OCI-LY7 (cell line): Measurements from ENCODE around the gene CEP97.

Experiments
- CTCF ChIP-seq: fragments of 200-600 bp; sonication (generic); conservative IDR thresholded peaks from 2 replicates; pipeline ENCODE4 v1.5.1; 2014; ENCODE audit warnings: mild to moderate bottlenecking, antibody characterized with exemption, low read length, moderate library complexity, mixed read lengths
- EZH2phosphoT487 ChIP-seq: fragments of 200-600 bp; sonication (generic); IDR thresholded peaks from 2 replicates; pipeline ENCODE4 v1.6.1; 2018; ENCODE audit warnings: low read depth, borderline replicate concordance, mild to moderate bottlenecking, mixed run types, antibody characterized with exemption, low read length, moderate library complexity, mixed read lengths

DNA sequence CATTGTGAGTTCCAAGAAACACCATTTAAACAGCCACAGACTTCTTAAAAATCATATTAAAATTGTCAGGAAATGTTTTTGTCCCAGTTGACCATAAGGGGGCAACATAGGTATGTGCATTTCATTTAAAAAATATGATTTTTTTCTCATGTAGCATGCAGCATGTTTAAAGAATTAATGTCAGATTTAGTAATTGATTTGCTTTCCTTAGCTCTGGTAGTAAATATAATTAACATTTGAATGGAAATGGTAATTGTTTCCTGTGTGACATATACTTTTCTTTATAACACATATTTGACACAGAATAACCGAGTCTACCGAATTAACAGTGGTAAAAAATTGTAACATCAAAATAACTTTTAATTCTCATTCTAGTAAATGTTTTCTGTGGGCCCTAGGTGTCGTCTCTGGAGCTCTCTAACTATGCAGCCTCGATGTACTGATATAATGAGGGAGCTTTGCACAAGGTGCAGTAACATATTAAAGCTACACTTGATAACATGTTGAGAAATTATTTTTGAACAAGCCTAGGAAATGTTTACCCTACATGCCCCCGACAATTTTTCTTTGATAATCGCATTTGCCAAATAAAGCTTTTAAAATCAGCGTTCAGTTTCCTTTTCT, 89.5 kb downstream of the CEP97 start:
- TF ChIP-seq CTCF, result peak; percentile 95
- TF ChIP-seq EZH2phosphoT487, result no peak
